Neural progenitor cell (in vitro differentiated cells): Measurements from ENCODE around the gene STARD10. TPM values are rescaled to one million over a fixed set of nuclear protein-coding genes. Genes with fewer than 3 reads are reported as not detected.

Experiments
- DNase-seq: peaks from one replicate; pipeline ENCODE4 v3.0.0-alpha.2; 2016; ENCODE audit warnings: low spot score
- H2AFZ ChIP-seq: fragments of 200-600 bp; sonication (generic); replicated peaks from 2 replicates; pipeline ENCODE4 v1.6.1; 2016; ENCODE audit warnings: antibody characterized with exemption
- H3F3A ChIP-seq: fragments of 200-600 bp; sonication (generic); 2 replicates; pipeline ENCODE4 v1.6.1; 2016; ENCODE audit warnings: antibody characterized with exemption, low read depth
- H3K27ac ChIP-seq: fragments of 200-600 bp; sonication (generic); 2 replicates; pipeline ENCODE4 v1.5.1; 2016; ENCODE audit warnings: mild to moderate bottlenecking
- H3K27me3 ChIP-seq: fragments of 200-600 bp; sonication (generic); 2 replicates; pipeline ENCODE4 v1.6.1; 2016; ENCODE audit warnings: mild to moderate bottlenecking, moderate library complexity
- H3K36me3 ChIP-seq: fragments of 200-600 bp; sonication (generic); 2 replicates; pipeline ENCODE4 v1.5.1; 2016
- H3K4me1 ChIP-seq: fragments of 200-600 bp; sonication (generic); 2 replicates; pipeline ENCODE4 v1.6.1; 2016; ENCODE audit warnings: mixed run types
- H3K4me2 ChIP-seq: fragments of 200-600 bp; sonication (generic); 2 replicates; pipeline ENCODE4 v1.6.1; 2016
- H3K4me3 ChIP-seq: fragments of 200-600 bp; sonication (generic); 2 replicates; pipeline ENCODE4 v1.5.1; 2016
- H3K79me2 ChIP-seq: fragments of 200-600 bp; sonication (generic); 2 replicates; pipeline ENCODE4 v1.6.1; 2016; ENCODE audit warnings: low read depth
- H3K9ac ChIP-seq: fragments of 200-600 bp; sonication (generic); 2 replicates; pipeline ENCODE4 v1.6.1; 2016
- H3K9me3 ChIP-seq: fragments of 200-600 bp; sonication (generic); 2 replicates; pipeline ENCODE4 v1.5.1; 2016; ENCODE audit warnings: low read depth
- H4K20me1 ChIP-seq: fragments of 200-600 bp; sonication (generic); 2 replicates; pipeline ENCODE4 v1.6.1; 2016; ENCODE audit warnings: low read depth
- H3K27ac Mint-ChIP-seq: 3 replicates; pipeline ENCODE4 v1.8.0; 2021; ENCODE audit warnings: mixed read lengths
- H3K27me3 Mint-ChIP-seq: 2 replicates; pipeline ENCODE4 v1.8.0; 2022; ENCODE audit warnings: low read depth, mild to moderate bottlenecking, inconsistent platforms, moderate library complexity, mixed read lengths; ENCODE audit not compliant: insufficient read depth
- H3K36me3 Mint-ChIP-seq: 3 replicates; pipeline ENCODE4 v1.8.0; 2021; ENCODE audit warnings: mixed read lengths
- H3K4me1 Mint-ChIP-seq: 3 replicates; pipeline ENCODE4 v1.8.0; 2021; ENCODE audit warnings: mixed read lengths
- H3K4me3 Mint-ChIP-seq: 3 replicates; pipeline ENCODE4 v1.8.0; 2021; ENCODE audit warnings: mild to moderate bottlenecking, moderate library complexity, mixed read lengths
- H3K9me3 Mint-ChIP-seq: 3 replicates; pipeline ENCODE4 v1.8.0; 2020; ENCODE audit warnings: mixed read lengths
- EZH2 ChIP-seq: fragments of 200-600 bp; sonication (generic); IDR thresholded peaks from 2 replicates; pipeline ENCODE4 v1.6.1; 2017; ENCODE audit warnings: antibody characterized with exemption, mild to moderate bottlenecking, moderate library complexity
- EZH2phosphoT487 ChIP-seq: fragments of 200-600 bp; sonication (generic); IDR thresholded peaks from 2 replicates; pipeline ENCODE4 v1.6.1; 2017; ENCODE audit warnings: antibody characterized with exemption
- total RNA-seq: library from RNA; depleted of rRNA; stranded (reverse); fragments of >200 nt; gene quantifications from 2 replicates; pipeline ENCODE4 v1.2.3, GENCODE V29; 2015; ENCODE audit warnings: low replicate concordance
- TF ChIP-seq, protein P1 (sequence below): fragments of 200-600 bp; sonication (generic); IDR thresholded peaks from 2 replicates; pipeline ENCODE4 v1.5.1; 2017; ENCODE audit warnings: antibody characterized with exemption, mild to moderate bottlenecking

STARD10 gene
- total RNA-seq, 1 donor from 2014 or later = 13.0 TPM

- TF ChIP-seq EZH2phosphoT487 (no peak), EZH2 (no peak)
- TF ChIP-seq, protein P1, sequence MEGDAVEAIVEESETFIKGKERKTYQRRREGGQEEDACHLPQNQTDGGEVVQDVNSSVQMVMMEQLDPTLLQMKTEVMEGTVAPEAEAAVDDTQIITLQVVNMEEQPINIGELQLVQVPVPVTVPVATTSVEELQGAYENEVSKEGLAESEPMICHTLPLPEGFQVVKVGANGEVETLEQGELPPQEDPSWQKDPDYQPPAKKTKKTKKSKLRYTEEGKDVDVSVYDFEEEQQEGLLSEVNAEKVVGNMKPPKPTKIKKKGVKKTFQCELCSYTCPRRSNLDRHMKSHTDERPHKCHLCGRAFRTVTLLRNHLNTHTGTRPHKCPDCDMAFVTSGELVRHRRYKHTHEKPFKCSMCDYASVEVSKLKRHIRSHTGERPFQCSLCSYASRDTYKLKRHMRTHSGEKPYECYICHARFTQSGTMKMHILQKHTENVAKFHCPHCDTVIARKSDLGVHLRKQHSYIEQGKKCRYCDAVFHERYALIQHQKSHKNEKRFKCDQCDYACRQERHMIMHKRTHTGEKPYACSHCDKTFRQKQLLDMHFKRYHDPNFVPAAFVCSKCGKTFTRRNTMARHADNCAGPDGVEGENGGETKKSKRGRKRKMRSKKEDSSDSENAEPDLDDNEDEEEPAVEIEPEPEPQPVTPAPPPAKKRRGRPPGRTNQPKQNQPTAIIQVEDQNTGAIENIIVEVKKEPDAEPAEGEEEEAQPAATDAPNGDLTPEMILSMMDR = no peak
- Histone ChIP-seq H3K27ac (no peak overlapping the region), H2AFZ (no peak overlapping the region), H3K9ac (no peak overlapping the region), H3K4me2 (no peak overlapping the region), H3K27me3 (no peaks in the 10 kb centered on the region), H3K4me1 (peaks cover 16% of the 10 kb centered on the region), H3F3A (no peaks in the 10 kb centered on the region), H4K20me1 (peaks cover 12% of the 10 kb centered on the region), H3K36me3 (no peaks in the 10 kb centered on the region), H3K79me2 (no peaks in the 10 kb centered on the region), H3K4me3 (no peak overlapping the region), H3K9me3 (no peaks in the 10 kb centered on the region)
- Mint-ChIP-seq H3K4me1 (peaks cover 51% of the 10 kb centered on the region), H3K4me3 (no peak overlapping the region), H3K9me3 (no peaks in the 10 kb centered on the region), H3K36me3 (no peaks in the 10 kb centered on the region), H3K27ac (no peak overlapping the region), H3K27me3 (peaks cover 4% of the 10 kb centered on the region)
- DNase-seq = no peak
Measured at GRCh38 chr11:72769680-72770079, 24.2 kb downstream of the STARD10 start.

DNA sequence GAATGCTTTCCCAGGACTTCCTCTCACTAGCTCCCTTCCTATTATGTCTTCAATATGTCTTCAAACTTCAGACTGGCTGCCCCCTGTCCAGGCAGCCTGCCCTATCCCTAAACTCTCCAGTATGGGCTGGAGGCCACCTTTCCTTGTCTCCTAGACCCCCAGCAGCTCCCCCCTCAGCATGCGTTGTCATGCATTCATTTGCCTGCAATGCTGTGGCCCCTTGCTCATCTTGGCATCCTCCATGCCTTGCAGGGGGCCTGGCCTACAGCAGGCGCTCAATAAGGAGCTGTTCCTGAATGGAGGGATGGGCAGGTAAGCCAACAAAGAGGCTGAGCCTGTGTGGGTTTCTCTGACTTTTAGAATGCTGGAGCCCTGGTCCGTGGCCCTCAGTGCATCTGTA, 25.3 kb downstream of the STARD10 start:
- Mint-ChIP-seq H3K27ac (peak overlapping the region; percentile 85), H3K27me3 (peaks cover 3% of the 10 kb centered on the region)

GRCh38 chr11:72767203-72768062, 26.4 kb downstream of the STARD10 start:
- Mint-ChIP-seq H3K4me3 (no peak overlapping the region), H3K27me3 (peaks cover 3% of the 10 kb centered on the region), H3K4me1 (peaks cover 36% of the 10 kb centered on the region), H3K9me3 (no peaks in the 10 kb centered on the region), H3K36me3 (no peaks in the 10 kb centered on the region), H3K27ac (peak overlapping the region; percentile 50)
- no peaks in the 10 kb centered on the region for H3K79me2 ChIP-seq
- no peak overlapping the region for H3K4me3 ChIP-seq
- H3K27ac ChIP-seq = no peak overlapping the region
- no peaks in the 10 kb centered on the region for H3K9me3 ChIP-seq
- peaks cover 6% of the 10 kb centered on the region for H3F3A ChIP-seq
- no peaks in the 10 kb centered on the region for H3K36me3 ChIP-seq
- DNase-seq = no peak
- H4K20me1 ChIP-seq = peaks cover 12% of the 10 kb centered on the region
- H3K9ac ChIP-seq = no peak overlapping the region
- TF ChIP-seq EZH2phosphoT487 (no peak), EZH2 (no peak)
- TF ChIP-seq, protein P1 = no peak
- no peaks in the 10 kb centered on the region for H3K27me3 ChIP-seq
- H3K4me1 ChIP-seq = peaks cover 16% of the 10 kb centered on the region
- no peak overlapping the region for H3K4me2 ChIP-seq
- H2AFZ ChIP-seq = no peak overlapping the region

More for the DNA sequence above, 25.3 kb downstream of the STARD10 start:
- Histone ChIP-seq H4K20me1 (peaks cover 12% of the 10 kb centered on the region), H3K4me2 (no peak overlapping the region), H2AFZ (no peak overlapping the region), H3K4me1 (peaks cover 16% of the 10 kb centered on the region), H3K27ac (no peak overlapping the region), H3K9me3 (no peaks in the 10 kb centered on the region), H3K4me3 (no peak overlapping the region), H3K9ac (no peak overlapping the region), H3K27me3 (no peaks in the 10 kb centered on the region), H3K79me2 (no peaks in the 10 kb centered on the region), H3K36me3 (no peaks in the 10 kb centered on the region), H3F3A (peaks cover 6% of the 10 kb centered on the region)
- Mint-ChIP-seq H3K36me3 (no peaks in the 10 kb centered on the region), H3K9me3 (no peaks in the 10 kb centered on the region), H3K4me1 (peaks cover 44% of the 10 kb centered on the region), H3K4me3 (no peak overlapping the region)
- TF ChIP-seq EZH2 = no peak
- TF ChIP-seq, protein P1 = no peak
- no peak for TF ChIP-seq EZH2phosphoT487
- no peak for DNase-seq
